Brain microvascular endothelial cell (primary cell): ENCODE results near the gene DENND1A.

Experiments used
- DNase-seq: peaks from one replicate; pipeline ENCODE4 v3.0.0-alpha.2; 2020
- H3K27ac ChIP-seq: fragments of 250-450 bp; sonication (Bioruptor Pico); 2 replicates; pipeline ENCODE4 v1.5.1; 2020; ENCODE audit warnings: mild to moderate bottlenecking, moderate library complexity
- H3K27me3 ChIP-seq: fragments of 250-450 bp; sonication (Bioruptor Pico); replicated peaks from 2 replicates; pipeline ENCODE4 v1.5.1; 2020; ENCODE audit warnings: mild to moderate bottlenecking
- H3K36me3 ChIP-seq: fragments of 250-450 bp; sonication (Bioruptor Pico); replicated peaks from 2 replicates; pipeline ENCODE4 v1.5.1; 2020; ENCODE audit warnings: mild to moderate bottlenecking
- H3K4me3 ChIP-seq: 2 replicates; pipeline ENCODE4 v1.5.1; 2011; ENCODE audit warnings: low read depth, mild to moderate bottlenecking, control low read depth, low read length, moderate library complexity
- CTCF ChIP-seq: IDR thresholded peaks from 2 replicates; pipeline ENCODE4 v1.5.1; 2011; ENCODE audit warnings: low read depth, mild to moderate bottlenecking, moderate library complexity, low read length, control low read depth, inconsistent platforms; ENCODE audit errors: missing control alignments
- in situ Hi-C: cut with HindIII; loops from 2 replicates; pipeline ENCODE4 v1.10.0; 2017; ENCODE audit warnings: low sequenced_read_pairs, low pct_ligation_motif_present

Gene DENND1A

GRCh38 chr9:123881604-123882003 is 48.3 kb downstream of the DENND1A start:
- Histone ChIP-seq H3K27ac (no peak overlapping the region), H3K4me3 (no peak overlapping the region), H3K27me3 (no peaks in the 10 kb centered on the region), H3K36me3 (no peaks in the 10 kb centered on the region)
- in situ Hi-C loops, result no loop called here
- no peak for DNase-seq
- no peak for TF ChIP-seq CTCF

- H3K27ac ChIP-seq, result no peak overlapping the region
- TF ChIP-seq CTCF, result no peak
Measured at GRCh38 chr9:123880420-123880819, 49.5 kb downstream of the DENND1A start.

GRCh38 chr9:123876750-123877149 is 53.2 kb downstream of the DENND1A start:
- H3K27me3 ChIP-seq, result no peaks in the 10 kb centered on the region
- H3K4me3 ChIP-seq, result no peak overlapping the region
- DNase-seq, result no peak
- no peak for TF ChIP-seq CTCF
- in situ Hi-C loops, result no loop called here
- no peaks in the 10 kb centered on the region for H3K36me3 ChIP-seq
- no peak overlapping the region for H3K27ac ChIP-seq

More at GRCh38 chr9:123880420-123880819, 49.5 kb downstream of the DENND1A start:
- in situ Hi-C loops, result no loop called here
- no peak overlapping the region for H3K4me3 ChIP-seq
- no peaks in the 10 kb centered on the region for H3K27me3 ChIP-seq
- no peak for DNase-seq
- H3K36me3 ChIP-seq, result no peaks in the 10 kb centered on the region

GRCh38 chr9:123872710-123873109 is 57.2 kb downstream of the DENND1A start:
- Histone ChIP-seq H3K27ac (no peak overlapping the region), H3K4me3 (no peak overlapping the region), H3K36me3 (no peaks in the 10 kb centered on the region), H3K27me3 (no peaks in the 10 kb centered on the region)
- DNase-seq, result no peak
- in situ Hi-C loops, result no loop called here
- no peak for TF ChIP-seq CTCF

GRCh38 chr9:123871781-123872180 is 58.1 kb downstream of the DENND1A start:
- H3K4me3 ChIP-seq, result no peak overlapping the region
- H3K27me3 ChIP-seq, result no peaks in the 10 kb centered on the region
- H3K36me3 ChIP-seq, result no peaks in the 10 kb centered on the region
- no peak overlapping the region for H3K27ac ChIP-seq
- no peak for TF ChIP-seq CTCF
- DNase-seq, result no peak
- in situ Hi-C loops, result no loop called here

GRCh38 chr9:123868002-123868401 is 61.9 kb downstream of the DENND1A start:
- in situ Hi-C loops, result no loop called here
- TF ChIP-seq CTCF, result no peak

More at GRCh38 chr9:123868002-123868401, 61.9 kb downstream of the DENND1A start:
- Histone ChIP-seq H3K27me3 (no peaks in the 10 kb centered on the region), H3K4me3 (no peak overlapping the region), H3K27ac (no peak overlapping the region), H3K36me3 (no peaks in the 10 kb centered on the region)
- no peak for DNase-seq
